ENCODE data around the gene DIS3L. TPM values are rescaled to one million over a fixed set of nuclear protein-coding genes. Genes with fewer than 3 reads are reported as not detected.

The DIS3L gene
- total and polyA plus RNA-seq, 2 of the 13 experiments (the other 11 are each of a cell fraction or from before 2014, with no cell fraction given), result 21.0 to 50.5 TPM

GRCh38 chr15:66356359-66357236 lies 63.2 kb downstream of the DIS3L start, which contains the start of gene TIPIN (continued):
- TF ChIP-seq ZBTB7A (CRISPR knock-in tag; IDR thresholded peaks at IDR 0.05), result 0 out of 2 replicates have a peak, but pooled peaks have one; percentile 46
- TF ChIP-seq ERF (CRISPR knock-in tag; IDR thresholded peaks at IDR 0.05), result peak; percentile 75
- TF ChIP-seq ATF7 (IDR thresholded peaks at IDR 0.05), result no peak
- peak; percentile 68; the same call in 1 of the 2 replicates for TF ChIP-seq ATF7 (CRISPR knock-in tag; IDR thresholded peaks at IDR 0.05)
- no peak for TF ChIP-seq ZNF562 (CRISPR knock-in tag; IDR thresholded peaks at IDR 0.05; ENCODE audit: borderline replicate concordance)
- no peak for TF ChIP-seq ZNF44 (CRISPR knock-in tag; IDR thresholded peaks at IDR 0.05)
- TF ChIP-seq, protein P1, sequence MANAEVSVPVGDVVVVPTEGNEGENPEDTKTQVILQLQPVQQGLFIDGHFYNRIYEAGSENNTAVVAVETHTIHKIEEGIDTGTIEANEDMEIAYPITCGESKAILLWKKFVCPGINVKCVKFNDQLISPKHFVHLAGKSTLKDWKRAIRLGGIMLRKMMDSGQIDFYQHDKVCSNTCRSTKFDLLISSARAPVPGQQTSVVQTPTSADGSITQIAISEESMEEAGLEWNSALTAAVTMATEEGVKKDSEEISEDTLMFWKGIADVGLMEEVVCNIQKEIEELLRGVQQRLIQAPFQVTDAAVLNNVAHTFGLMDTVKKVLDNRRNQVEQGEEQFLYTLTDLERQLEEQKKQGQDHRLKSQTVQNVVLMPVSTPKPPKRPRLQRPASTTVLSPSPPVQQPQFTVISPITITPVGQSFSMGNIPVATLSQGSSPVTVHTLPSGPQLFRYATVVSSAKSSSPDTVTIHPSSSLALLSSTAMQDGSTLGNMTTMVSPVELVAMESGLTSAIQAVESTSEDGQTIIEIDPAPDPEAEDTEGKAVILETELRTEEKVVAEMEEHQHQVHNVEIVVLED (CRISPR knock-in tag; IDR thresholded peaks at IDR 0.05; ENCODE audit: borderline replicate concordance), result peak; percentile 84
- TF ChIP-seq, protein P2, sequence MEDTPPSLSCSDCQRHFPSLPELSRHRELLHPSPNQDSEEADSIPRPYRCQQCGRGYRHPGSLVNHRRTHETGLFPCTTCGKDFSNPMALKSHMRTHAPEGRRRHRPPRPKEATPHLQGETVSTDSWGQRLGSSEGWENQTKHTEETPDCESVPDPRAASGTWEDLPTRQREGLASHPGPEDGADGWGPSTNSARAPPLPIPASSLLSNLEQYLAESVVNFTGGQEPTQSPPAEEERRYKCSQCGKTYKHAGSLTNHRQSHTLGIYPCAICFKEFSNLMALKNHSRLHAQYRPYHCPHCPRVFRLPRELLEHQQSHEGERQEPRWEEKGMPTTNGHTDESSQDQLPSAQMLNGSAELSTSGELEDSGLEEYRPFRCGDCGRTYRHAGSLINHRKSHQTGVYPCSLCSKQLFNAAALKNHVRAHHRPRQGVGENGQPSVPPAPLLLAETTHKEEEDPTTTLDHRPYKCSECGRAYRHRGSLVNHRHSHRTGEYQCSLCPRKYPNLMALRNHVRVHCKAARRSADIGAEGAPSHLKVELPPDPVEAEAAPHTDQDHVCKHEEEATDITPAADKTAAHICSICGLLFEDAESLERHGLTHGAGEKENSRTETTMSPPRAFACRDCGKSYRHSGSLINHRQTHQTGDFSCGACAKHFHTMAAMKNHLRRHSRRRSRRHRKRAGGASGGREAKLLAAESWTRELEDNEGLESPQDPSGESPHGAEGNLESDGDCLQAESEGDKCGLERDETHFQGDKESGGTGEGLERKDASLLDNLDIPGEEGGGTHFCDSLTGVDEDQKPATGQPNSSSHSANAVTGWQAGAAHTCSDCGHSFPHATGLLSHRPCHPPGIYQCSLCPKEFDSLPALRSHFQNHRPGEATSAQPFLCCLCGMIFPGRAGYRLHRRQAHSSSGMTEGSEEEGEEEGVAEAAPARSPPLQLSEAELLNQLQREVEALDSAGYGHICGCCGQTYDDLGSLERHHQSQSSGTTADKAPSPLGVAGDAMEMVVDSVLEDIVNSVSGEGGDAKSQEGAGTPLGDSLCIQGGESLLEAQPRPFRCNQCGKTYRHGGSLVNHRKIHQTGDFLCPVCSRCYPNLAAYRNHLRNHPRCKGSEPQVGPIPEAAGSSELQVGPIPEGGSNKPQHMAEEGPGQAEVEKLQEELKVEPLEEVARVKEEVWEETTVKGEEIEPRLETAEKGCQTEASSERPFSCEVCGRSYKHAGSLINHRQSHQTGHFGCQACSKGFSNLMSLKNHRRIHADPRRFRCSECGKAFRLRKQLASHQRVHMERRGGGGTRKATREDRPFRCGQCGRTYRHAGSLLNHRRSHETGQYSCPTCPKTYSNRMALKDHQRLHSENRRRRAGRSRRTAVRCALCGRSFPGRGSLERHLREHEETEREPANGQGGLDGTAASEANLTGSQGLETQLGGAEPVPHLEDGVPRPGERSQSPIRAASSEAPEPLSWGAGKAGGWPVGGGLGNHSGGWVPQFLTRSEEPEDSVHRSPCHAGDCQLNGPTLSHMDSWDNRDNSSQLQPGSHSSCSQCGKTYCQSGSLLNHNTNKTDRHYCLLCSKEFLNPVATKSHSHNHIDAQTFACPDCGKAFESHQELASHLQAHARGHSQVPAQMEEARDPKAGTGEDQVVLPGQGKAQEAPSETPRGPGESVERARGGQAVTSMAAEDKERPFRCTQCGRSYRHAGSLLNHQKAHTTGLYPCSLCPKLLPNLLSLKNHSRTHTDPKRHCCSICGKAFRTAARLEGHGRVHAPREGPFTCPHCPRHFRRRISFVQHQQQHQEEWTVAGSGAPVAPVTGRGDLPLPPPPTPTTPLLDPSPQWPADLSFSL (CRISPR knock-in tag; IDR thresholded peaks at IDR 0.05), result no peak
- TF ChIP-seq ZNF138 (CRISPR knock-in tag; IDR thresholded peaks at IDR 0.05; ENCODE audit: low read depth), result no peak
- TF ChIP-seq FOXP1 (IDR thresholded peaks at IDR 0.05), result no peak
- peak; percentile 15; the same call in 1 of the 2 replicates for TF ChIP-seq FOXP1 (CRISPR knock-in tag; IDR thresholded peaks at IDR 0.05)
- peak; percentile 51 to 85; a peak in 3 of 4 replicates for TF ChIP-seq HMGXB4 (CRISPR knock-in tag; IDR thresholded peaks at IDR 0.05; ENCODE audit: borderline replicate concordance in 1 of 2, low read depth in 1 of 2)
- TF ChIP-seq GATAD2A (CRISPR knock-in tag; IDR thresholded peaks at IDR 0.05), result 0 out of 2 replicates have a peak, but pooled peaks have one; percentile 36
- TF ChIP-seq, protein P3, sequence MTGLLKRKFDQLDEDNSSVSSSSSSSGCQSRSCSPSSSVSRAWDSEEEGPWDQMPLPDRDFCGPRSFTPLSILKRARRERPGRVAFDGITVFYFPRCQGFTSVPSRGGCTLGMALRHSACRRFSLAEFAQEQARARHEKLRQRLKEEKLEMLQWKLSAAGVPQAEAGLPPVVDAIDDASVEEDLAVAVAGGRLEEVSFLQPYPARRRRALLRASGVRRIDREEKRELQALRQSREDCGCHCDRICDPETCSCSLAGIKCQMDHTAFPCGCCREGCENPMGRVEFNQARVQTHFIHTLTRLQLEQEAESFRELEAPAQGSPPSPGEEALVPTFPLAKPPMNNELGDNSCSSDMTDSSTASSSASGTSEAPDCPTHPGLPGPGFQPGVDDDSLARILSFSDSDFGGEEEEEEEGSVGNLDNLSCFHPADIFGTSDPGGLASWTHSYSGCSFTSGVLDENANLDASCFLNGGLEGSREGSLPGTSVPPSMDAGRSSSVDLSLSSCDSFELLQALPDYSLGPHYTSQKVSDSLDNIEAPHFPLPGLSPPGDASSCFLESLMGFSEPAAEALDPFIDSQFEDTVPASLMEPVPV (CRISPR knock-in tag; IDR thresholded peaks at IDR 0.05), result peak; percentile 93
- TF ChIP-seq, protein P4, sequence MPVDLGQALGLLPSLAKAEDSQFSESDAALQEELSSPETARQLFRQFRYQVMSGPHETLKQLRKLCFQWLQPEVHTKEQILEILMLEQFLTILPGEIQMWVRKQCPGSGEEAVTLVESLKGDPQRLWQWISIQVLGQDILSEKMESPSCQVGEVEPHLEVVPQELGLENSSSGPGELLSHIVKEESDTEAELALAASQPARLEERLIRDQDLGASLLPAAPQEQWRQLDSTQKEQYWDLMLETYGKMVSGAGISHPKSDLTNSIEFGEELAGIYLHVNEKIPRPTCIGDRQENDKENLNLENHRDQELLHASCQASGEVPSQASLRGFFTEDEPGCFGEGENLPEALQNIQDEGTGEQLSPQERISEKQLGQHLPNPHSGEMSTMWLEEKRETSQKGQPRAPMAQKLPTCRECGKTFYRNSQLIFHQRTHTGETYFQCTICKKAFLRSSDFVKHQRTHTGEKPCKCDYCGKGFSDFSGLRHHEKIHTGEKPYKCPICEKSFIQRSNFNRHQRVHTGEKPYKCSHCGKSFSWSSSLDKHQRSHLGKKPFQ (CRISPR knock-in tag; IDR thresholded peaks at IDR 0.05; ENCODE audit: insufficient replicate concordance), result no peak

Measured in HepG2 (cell line).